HG03060 (cell line): ENCODE data around the gene USP17L30.
"Not testable (repeated sequence)": the region's sequence is repeated elsewhere in the genome, so short reads cannot be mapped to it uniquely, and the experiment has no call there.

Experiments
- ATAC-seq: cut with Tn5 transposase; IDR thresholded peaks from one replicate; pipeline ENCODE4 v1.9.1; 2021; ENCODE audit warnings: low read depth, moderate number of reproducible peaks; ENCODE audit not compliant: unreplicated experiment

The USP17L30 gene, protein sequence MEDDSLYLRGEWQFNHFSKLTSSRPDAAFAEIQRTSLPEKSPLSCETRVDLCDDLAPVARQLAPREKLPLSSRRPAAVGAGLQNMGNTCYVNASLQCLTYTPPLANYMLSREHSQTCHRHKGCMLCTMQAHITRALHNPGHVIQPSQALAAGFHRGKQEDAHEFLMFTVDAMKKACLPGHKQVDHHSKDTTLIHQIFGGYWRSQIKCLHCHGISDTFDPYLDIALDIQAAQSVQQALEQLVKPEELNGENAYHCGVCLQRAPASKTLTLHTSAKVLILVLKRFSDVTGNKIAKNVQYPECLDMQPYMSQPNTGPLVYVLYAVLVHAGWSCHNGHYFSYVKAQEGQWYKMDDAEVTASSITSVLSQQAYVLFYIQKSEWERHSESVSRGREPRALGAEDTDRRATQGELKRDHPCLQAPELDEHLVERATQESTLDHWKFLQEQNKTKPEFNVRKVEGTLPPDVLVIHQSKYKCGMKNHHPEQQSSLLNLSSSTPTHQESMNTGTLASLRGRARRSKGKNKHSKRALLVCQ

DNA sequence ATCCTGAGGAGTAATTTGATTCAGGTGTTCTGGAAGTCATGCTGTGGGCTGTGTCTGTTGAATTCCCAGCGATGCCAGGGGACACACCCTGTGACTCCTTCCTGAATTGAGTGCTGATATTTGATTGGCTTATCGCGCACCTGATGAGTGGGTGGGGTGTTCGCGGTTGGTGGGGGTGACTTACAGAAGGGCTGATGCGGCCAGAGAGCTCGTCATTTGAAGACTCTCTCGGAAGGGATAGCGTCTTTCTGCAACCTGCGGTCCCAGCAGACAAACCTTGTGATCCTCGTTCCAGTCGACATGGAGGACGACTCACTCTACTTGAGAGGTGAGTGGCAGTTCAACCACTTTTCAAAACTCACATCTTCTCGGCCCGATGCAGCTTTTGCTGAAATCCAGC, at the start of gene USP17L30:
USP17L30 (plus strand) TSS at position 301 of the 400 bp plus-strand sequence; CDS start at position 301, 0 bp downstream.
- not testable (repeated sequence) for ATAC-seq

DNA sequence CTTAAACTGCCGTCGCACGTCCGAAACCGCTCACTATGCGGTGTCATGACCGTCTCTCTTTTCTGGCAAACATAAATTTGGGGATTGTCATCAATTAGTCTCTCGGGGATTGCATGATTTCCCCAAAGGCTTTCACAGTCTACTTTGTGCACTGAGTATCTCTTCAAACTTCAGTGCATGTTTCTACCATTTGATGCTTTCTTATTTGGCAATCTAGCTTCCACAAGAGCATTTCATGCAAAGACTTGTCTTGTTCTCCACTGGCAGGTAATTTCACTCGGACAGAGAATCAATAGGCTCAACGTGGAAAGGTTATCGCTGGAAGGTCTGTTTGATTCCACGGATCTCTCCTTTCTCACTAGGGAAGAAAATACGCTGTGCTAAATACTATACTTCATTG, 38.7 kb upstream of the USP17L30 start:
- ATAC-seq = not testable (repeated sequence)

DNA sequence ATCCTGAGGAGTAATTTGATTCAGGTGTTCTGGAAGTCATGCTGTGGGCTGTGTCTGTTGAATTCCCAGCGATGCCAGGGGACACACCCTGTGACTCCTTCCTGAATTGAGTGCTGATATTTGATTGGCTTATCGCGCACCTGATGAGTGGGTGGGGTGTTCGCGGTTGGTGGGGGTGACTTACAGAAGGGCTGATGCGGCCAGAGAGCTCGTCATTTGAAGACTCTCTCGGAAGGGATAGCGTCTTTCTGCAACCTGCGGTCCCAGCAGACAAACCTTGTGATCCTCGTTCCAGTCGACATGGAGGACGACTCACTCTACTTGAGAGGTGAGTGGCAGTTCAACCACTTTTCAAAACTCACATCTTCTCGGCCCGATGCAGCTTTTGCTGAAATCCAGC, 38.1 kb upstream of the USP17L30 start, which contains the start of gene USP17L24:
USP17L24 (plus strand) TSS at position 301 of the 400 bp plus-strand sequence; CDS start at position 301, 0 bp downstream.
- not testable (repeated sequence) for ATAC-seq

DNA sequence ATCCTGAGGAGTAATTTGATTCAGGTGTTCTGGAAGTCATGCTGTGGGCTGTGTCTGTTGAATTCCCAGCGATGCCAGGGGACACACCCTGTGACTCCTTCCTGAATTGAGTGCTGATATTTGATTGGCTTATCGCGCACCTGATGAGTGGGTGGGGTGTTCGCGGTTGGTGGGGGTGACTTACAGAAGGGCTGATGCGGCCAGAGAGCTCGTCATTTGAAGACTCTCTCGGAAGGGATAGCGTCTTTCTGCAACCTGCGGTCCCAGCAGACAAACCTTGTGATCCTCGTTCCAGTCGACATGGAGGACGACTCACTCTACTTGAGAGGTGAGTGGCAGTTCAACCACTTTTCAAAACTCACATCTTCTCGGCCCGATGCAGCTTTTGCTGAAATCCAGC, 33.3 kb upstream of the USP17L30 start, which contains the start of gene USP17L25:
USP17L25 (plus strand) TSS at position 301 of the 400 bp plus-strand sequence; CDS start at position 301, 0 bp downstream.
- ATAC-seq = not testable (repeated sequence)

DNA sequence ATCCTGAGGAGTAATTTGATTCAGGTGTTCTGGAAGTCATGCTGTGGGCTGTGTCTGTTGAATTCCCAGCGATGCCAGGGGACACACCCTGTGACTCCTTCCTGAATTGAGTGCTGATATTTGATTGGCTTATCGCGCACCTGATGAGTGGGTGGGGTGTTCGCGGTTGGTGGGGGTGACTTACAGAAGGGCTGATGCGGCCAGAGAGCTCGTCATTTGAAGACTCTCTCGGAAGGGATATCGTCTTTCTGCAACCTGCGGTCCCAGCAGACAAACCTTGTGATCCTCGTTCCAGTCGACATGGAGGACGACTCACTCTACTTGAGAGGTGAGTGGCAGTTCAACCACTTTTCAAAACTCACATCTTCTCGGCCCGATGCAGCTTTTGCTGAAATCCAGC, 28.6 kb upstream of the USP17L30 start, which contains the start of gene USP17L26:
USP17L26 (plus strand) TSS at position 301 of the 400 bp plus-strand sequence; CDS start at position 301, 0 bp downstream.
- ATAC-seq = not testable (repeated sequence)

DNA sequence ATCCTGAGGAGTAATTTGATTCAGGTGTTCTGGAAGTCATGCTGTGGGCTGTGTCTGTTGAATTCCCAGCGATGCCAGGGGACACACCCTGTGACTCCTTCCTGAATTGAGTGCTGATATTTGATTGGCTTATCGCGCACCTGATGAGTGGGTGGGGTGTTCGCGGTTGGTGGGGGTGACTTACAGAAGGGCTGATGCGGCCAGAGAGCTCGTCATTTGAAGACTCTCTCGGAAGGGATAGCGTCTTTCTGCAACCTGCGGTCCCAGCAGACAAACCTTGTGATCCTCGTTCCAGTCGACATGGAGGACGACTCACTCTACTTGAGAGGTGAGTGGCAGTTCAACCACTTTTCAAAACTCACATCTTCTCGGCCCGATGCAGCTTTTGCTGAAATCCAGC, 23.8 kb upstream of the USP17L30 start, which contains the start of gene USP17L5:
USP17L5 (plus strand) TSS at position 301 of the 400 bp plus-strand sequence; CDS start at position 301, 0 bp downstream.
- not testable (repeated sequence) for ATAC-seq

DNA sequence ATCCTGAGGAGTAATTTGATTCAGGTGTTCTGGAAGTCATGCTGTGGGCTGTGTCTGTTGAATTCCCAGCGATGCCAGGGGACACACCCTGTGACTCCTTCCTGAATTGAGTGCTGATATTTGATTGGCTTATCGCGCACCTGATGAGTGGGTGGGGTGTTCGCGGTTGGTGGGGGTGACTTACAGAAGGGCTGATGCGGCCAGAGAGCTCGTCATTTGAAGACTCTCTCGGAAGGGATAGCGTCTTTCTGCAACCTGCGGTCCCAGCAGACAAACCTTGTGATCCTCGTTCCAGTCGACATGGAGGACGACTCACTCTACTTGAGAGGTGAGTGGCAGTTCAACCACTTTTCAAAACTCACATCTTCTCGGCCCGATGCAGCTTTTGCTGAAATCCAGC, 19.1 kb upstream of the USP17L30 start, which contains the start of gene USP17L27:
USP17L27 (plus strand) TSS at position 301 of the 400 bp plus-strand sequence; CDS start at position 301, 0 bp downstream.
- not testable (repeated sequence) for ATAC-seq

DNA sequence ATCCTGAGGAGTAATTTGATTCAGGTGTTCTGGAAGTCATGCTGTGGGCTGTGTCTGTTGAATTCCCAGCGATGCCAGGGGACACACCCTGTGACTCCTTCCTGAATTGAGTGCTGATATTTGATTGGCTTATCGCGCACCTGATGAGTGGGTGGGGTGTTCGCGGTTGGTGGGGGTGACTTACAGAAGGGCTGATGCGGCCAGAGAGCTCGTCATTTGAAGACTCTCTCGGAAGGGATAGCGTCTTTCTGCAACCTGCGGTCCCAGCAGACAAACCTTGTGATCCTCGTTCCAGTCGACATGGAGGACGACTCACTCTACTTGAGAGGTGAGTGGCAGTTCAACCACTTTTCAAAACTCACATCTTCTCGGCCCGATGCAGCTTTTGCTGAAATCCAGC, 14.3 kb upstream of the USP17L30 start, which contains the start of gene USP17L28:
USP17L28 (plus strand) TSS at position 301 of the 400 bp plus-strand sequence; CDS start at position 301, 0 bp downstream.
- not testable (repeated sequence) for ATAC-seq

DNA sequence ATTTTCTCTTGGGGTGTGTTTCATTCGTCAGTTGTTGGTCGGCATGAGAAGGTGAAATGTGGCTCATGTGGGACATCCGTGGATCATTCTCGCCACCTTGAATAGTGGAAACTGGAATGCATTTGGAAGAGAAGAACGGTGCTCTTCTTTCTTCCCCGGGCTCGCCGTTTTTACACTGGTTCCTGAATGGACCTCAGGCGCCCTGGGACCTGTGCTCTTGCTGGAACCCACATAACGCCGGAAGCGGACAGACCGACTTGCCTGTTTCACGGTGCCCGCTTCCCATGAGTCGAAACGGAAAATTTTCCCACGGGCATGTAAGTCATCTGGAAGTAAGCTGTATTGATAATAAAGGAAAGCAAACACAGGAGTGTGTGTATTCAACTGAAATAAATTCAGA, 12.1 kb upstream of the USP17L30 start:
- ATAC-seq = not testable (repeated sequence)

DNA sequence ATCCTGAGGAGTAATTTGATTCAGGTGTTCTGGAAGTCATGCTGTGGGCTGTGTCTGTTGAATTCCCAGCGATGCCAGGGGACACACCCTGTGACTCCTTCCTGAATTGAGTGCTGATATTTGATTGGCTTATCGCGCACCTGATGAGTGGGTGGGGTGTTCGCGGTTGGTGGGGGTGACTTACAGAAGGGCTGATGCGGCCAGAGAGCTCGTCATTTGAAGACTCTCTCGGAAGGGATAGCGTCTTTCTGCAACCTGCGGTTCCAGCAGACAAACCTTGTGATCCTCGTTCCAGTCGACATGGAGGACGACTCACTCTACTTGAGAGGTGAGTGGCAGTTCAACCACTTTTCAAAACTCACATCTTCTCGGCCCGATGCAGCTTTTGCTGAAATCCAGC, 9.6 kb upstream of the USP17L30 start, which contains the start of gene USP17L29:
USP17L29 (plus strand) TSS at position 301 of the 400 bp plus-strand sequence; CDS start at position 301, 0 bp downstream.
- not testable (repeated sequence) for ATAC-seq

DNA sequence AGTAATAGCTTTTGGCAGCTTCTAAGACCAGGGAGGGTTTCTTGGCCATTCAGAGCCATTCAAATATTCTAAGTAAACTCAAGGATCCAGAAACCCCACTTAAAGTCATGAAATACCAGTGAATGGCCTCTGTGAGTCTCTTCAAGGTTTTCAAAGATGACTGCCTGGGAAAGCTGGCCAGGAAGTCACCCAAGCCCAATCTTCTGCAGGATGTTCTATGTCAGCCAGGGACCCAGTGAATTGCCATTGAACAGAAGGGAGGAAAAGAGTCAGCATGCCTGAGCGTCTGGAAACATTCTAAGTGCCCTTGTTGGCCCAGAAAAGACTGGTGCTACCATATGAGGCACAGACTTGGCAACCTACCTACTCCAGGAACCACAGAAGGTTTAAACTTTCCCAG, 17.0 kb downstream of the USP17L30 start:
- ATAC-seq = not testable (repeated sequence)

DNA sequence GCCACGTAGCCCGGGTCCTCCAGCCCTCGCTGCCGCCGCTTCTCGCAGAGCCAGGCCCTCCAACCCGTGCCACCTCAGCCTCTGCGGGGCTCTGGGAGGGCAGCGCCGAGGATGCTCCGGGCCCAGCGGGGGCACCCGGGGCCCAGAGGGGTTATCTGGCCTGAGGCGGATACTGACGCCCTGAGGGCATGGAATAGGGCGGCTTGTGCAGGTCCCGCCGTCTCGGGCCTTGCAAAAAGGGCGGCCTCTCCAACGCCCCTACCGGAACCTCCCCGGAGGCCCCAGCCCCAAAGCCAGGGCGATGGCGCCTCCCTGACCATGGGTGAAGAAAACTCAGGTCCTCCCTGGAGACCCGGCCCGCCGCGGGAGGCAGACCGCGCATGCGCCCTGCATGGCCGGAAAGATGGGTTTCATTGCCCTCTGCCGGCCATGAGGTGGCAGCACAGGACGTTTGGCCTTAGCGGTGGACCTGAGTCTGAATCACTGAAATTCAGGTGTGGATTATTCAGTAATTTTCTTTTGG, 18.1 kb downstream of the USP17L30 start:
- ATAC-seq = not testable (repeated sequence)

DNA sequence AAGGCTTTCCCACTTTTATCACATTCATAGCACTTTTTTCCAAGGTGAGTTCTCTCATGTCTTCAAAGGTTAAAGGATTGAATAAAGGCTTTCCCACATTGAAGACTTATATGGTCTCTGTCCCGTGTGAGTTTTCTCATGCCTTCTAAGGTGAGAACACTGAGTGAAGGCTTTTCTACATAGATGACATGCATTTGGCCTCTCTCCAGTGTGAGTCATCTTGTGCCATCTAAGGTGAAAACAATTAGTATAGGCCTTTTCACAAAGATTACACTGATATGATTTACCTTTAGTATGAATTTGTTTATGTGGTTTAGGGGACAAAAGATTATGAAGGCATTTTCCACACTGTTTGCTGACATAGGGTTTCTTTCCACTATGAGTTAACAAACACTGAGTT, 21.2 kb downstream of the USP17L30 start:
- no peak for ATAC-seq

DNA sequence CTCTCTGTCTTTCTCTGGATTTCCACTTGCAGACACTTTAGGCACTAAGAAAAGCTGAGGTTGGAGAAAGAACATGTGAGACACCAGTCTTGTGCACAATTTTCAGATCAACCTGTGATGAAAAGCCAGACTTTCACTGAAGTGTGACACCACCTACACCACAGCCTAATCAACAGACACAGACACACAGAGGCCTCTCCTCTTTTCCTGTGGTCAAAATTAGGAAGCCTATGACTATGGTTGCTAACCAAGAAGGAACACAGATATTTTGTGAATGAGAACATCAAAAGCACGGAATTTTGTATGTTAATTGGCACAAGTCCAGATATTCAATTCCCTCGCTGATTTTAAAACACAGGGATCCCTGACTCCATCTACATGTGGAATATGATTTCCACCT, 26.1 kb downstream of the USP17L30 start:
- ATAC-seq = not testable (repeated sequence)

DNA sequence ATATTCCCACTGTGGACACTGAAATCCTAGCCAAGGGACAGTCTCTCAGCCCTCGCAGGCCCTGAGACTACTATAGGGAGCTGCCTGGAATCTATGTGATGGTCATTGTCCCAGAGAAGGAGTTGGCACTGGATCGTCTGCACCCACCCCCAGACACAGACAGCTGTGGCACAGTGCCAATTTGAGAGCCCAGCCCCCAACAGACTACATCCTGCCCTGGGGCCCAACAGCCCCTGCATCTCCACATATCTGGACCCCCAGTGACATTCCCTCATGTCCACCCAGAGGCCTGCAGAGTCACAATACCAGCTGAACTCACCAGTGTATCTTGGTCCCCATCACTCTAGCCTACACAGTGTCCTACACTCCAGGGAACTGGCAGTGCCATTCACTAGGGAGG, 42.8 kb downstream of the USP17L30 start:
- not testable (repeated sequence) for ATAC-seq

DNA sequence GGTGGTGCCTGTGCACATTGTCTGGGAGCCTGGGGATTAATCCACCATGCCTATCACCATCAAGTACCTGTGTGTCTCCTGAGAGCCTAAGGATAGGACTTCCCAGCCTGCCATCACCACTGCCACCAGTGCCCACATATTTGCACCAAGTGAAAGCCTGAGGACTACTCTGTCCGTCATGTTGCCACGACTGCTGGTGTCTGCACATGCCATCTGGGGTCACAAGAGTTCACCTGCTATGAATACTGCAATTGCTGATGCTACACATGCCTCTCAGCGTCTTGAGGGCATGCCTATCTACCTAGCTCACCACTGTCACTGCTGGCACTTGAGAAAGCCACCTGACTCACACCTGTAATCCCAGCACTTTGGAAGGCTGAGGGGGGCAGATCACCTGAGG, 43.6 kb downstream of the USP17L30 start:
- not testable (repeated sequence) for ATAC-seq

DNA sequence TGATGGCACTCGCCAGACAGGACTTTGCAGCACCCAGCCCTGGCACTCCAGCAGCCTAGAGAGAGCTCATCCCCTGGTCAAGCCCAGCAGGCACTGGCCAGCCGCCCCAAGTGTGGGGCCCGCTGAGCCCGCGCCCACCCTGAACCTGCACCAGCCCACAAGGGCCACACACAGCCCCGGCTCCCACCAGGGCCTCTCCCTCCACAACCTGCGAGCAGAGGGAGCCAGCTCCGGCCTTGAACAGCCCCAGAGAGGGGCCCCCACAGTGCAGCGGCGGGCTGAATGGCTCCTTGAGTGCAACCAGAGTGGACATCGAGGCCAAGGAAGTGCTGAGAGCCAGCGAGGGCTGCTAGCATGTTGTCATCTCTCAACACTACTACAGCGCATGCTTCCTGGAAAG, 46.9 kb downstream of the USP17L30 start:
- ATAC-seq = no peak
